ENCODE results near the gene MX2. TPM values are rescaled to one million over a fixed set of nuclear protein-coding genes. Genes with fewer than 3 reads are reported as not detected.
"Not testable (repeated sequence)": the region's sequence is repeated elsewhere in the genome, so short reads cannot be mapped to it uniquely, and the experiment has no call there.

Gene MX2
- total RNA-seq, 4 donors from 2014 or later = 3.2 to 6.1 (median 5.1) TPM

GRCh38 chr21:41407541-41408460 lies 46.0 kb downstream of the MX2 start:
- H3K36me3 ChIP-seq = peaks cover 36% of the 10 kb centered on the region
- no peaks in the 10 kb centered on the region for H3K9me3 ChIP-seq
- WGBS = 94% methylated on average over 23 of the region's 24 CpGs
- no peak overlapping the region for H3K4me3 ChIP-seq
- peaks cover 6% of the 10 kb centered on the region for H3K4me1 ChIP-seq
- DNase-seq (ENCODE audit: low spot score in 2 of 2) = peak in 1 of 2 donors; percentile 59
- H3K27ac ChIP-seq = no peak overlapping the region
- TF ChIP-seq POLR2AphosphoS5 (IDR thresholded peaks at IDR 0.05) (no peak), CTCF (IDR thresholded peaks at IDR 0.05) (no peak), POLR2A (IDR thresholded peaks at IDR 0.05) (no peak), EP300 (IDR thresholded peaks at IDR 0.05) (no peak)
- no peaks in the 10 kb centered on the region for H3K27me3 ChIP-seq

- H3K27ac ChIP-seq = no peak overlapping the region
- no peak for DNase-seq (ENCODE audit: low spot score in 2 of 2)
- no peaks in the 10 kb centered on the region for H3K9me3 ChIP-seq
- H3K4me3 ChIP-seq = no peak overlapping the region
- TF ChIP-seq POLR2AphosphoS5 (IDR thresholded peaks at IDR 0.05) (no peak), CTCF (IDR thresholded peaks at IDR 0.05) (no peak), EP300 (IDR thresholded peaks at IDR 0.05) (no peak), POLR2A (IDR thresholded peaks at IDR 0.05) (no peak)
- H3K4me1 ChIP-seq = peaks cover 6% of the 10 kb centered on the region
- H3K36me3 ChIP-seq = peaks cover 22% of the 10 kb centered on the region
- WGBS = 85% methylated on average over 1 of the region's 1 CpG
- H3K27me3 ChIP-seq = no peaks in the 10 kb centered on the region
These were observed 48.5 kb downstream of the MX2 start for GRCh38 chr21:41410361-41410760.

- H3K4me3 ChIP-seq = no peak overlapping the region
- no peak overlapping the region for H3K27ac ChIP-seq
- H3K36me3 ChIP-seq = peaks cover 22% of the 10 kb centered on the region
- no peak for TF ChIP-seq POLR2AphosphoS5 (IDR thresholded peaks at IDR 0.05)
- TF ChIP-seq POLR2A (IDR thresholded peaks at IDR 0.05) = no peak
- TF ChIP-seq EP300 (IDR thresholded peaks at IDR 0.05) = no peak
- no peak for TF ChIP-seq CTCF (IDR thresholded peaks at IDR 0.05)
- 75% methylated on average over 5 of the region's 5 CpGs for WGBS
- H3K27me3 ChIP-seq = no peaks in the 10 kb centered on the region
- peaks cover 6% of the 10 kb centered on the region for H3K4me1 ChIP-seq
- no peak for DNase-seq (ENCODE audit: low spot score in 2 of 2)
- H3K9me3 ChIP-seq = no peaks in the 10 kb centered on the region
These were observed 49.1 kb downstream of the MX2 start for GRCh38 chr21:41410767-41411448.

- no peak overlapping the region for H3K27ac ChIP-seq
- peaks cover 22% of the 10 kb centered on the region for H3K36me3 ChIP-seq
- H3K27me3 ChIP-seq = no peaks in the 10 kb centered on the region
- no peak for DNase-seq (ENCODE audit: low spot score in 2 of 2)
- no peak overlapping the region for H3K4me3 ChIP-seq
- peaks cover 6% of the 10 kb centered on the region for H3K4me1 ChIP-seq
- 60% methylated on average over 5 of the region's 5 CpGs for WGBS
- no peaks in the 10 kb centered on the region for H3K9me3 ChIP-seq
- TF ChIP-seq POLR2AphosphoS5 (IDR thresholded peaks at IDR 0.05) (no peak), POLR2A (IDR thresholded peaks at IDR 0.05) (no peak), EP300 (IDR thresholded peaks at IDR 0.05) (no peak), CTCF (IDR thresholded peaks at IDR 0.05) (no peak)
These were observed 49.7 kb downstream of the MX2 start for GRCh38 chr21:41411449-41412089.

GRCh38 chr21:41417505-41417904 lies 55.7 kb downstream of the MX2 start:
- H3K4me3 ChIP-seq; DNase-seq (ENCODE audit: low spot score in 2 of 2); H3K9me3 ChIP-seq; H3K27ac ChIP-seq; H3K36me3 ChIP-seq; H3K27me3 ChIP-seq: not testable (repeated sequence)
- peaks cover 16% of the 10 kb centered on the region for H3K4me1 ChIP-seq
- 79% methylated on average over 2 of the region's 2 CpGs for WGBS
